NCI-H1436 treated with DMSO at 0.1 percent for 48 hours (cell line): ENCODE measurements around the gene FNDC11.
A peak's percentile ranks its signal among the peaks of the same experiment; 100 is the strongest.

Experiments
- DNase-seq: peaks from one replicate; lab custom pipeline; 2025; lab: John Stamatoyannopoulos, UW

The FNDC11 gene

DNA sequence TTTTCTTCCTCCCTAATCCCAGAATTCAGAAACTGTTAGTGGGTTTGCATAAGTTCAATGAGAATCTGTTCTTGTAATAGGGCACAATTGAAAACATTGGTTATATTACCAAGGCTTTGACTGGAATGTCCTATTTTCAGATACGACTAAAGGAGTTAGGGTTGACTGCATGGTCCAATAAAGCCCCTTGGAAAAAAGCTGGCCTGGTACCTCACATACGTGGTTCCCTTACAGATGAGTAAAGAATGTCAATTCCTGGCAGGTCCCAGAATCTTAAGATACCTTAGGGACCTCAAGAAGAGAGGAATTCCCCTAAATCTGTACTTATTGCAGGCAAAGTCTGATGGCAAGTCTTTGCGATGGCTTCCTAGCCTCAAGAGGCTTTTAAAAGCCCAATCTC lies 28.8 kb upstream of the FNDC11 start:
- DNase-seq, result no peak

DNA sequence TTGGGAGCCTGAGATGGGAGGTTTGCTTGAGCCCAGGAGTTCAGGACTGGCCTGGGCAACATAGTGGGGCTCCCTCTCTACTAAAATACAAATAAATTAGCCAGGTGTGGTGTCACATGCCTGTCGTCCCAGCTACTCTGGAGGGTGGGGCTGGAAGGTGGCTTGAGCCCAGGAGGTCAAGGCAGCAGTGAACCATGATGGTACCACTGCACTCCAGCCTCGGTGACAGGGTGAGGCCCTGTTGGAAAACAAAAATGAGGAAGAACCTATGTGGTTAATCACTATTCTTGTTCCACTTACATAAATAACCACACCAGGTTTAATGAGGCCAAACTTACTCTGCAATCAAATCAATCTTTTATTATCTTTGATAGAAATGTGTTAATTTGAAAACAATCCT lies 28.0 kb upstream of the FNDC11 start:
- no peak for DNase-seq

GRCh38 chr20:63527184-63527583 lies 26.8 kb upstream of the FNDC11 start:
- DNase-seq, result no peak

DNA sequence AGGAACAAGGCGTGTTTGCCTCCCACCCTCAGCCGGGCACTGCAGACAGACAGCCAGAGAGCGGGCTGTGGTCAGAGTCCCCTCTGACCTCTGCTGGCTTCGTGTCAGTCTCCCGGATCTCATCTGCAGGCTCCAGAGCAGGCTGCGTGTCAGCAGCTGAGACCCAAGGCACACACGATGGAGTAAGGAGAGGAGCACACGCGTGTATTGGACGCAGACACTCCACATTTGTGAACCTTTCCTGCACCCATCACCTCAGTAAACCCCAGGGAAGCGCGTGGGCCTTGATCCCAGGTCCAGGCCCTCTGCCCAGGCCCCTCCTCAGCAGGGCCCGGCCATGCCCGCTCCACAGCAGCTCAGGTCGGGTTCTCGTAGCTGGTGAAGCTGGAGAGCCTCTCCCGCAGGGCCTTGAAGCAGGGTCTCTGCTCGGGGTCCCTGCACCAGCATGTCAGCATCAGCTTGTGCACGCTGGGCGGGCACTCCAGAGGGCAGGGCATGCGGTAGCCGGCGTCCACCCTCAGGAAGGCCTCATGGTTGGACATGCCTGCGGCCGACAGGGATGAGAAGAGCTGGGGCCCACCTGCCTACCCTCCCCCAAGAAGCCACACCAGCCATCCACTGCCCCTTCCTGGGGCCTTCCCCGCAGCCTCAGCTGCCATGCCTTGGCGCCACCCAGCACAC lies 24.6 kb upstream of the FNDC11 start:
- DNase-seq, result no peak

DNA sequence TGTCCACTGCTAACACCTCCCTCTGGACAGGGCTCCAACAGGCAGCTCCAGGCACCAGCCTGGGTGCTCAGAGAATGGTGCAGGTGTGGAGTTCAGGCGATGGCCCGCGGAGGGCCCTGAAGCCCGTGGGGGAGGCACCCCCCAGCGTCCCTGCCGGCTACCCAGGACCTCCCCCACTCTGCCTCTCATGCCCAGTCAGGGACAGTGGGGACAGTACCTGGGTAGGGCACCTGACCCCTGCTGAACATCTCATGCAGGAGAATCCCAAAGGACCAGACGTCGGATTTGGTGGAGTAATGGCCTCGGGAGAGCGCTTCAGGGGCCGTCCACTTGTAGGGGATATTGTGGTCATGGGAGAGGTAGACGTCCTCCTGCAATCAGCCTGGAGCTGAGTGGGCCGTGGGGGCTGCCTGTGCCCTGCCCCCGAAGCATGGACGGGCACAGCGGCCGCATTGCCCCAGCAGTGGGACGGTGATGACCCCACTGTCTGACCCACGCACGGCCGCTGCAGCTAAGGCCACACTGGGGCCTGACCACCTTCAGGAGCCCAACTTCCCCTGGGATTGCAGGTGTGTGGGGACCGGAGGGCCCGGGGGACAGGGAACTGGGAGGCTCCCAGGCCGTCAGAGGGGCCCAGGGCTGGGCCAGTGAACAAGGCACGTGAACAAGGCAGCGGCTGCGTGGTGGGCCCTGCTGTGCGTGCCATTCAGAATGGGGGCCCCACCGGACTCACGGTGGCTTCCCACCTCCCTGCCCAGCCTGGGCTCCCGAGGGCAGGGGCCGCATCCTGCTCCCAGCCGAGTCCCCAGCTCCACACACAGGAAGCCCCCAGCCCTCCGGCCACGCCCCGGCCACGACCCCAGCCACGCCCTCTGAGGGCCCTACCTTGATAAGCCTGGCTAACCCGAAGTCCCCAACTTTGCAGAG lies 23.8 kb upstream of the FNDC11 start:
- no peak for DNase-seq

DNA sequence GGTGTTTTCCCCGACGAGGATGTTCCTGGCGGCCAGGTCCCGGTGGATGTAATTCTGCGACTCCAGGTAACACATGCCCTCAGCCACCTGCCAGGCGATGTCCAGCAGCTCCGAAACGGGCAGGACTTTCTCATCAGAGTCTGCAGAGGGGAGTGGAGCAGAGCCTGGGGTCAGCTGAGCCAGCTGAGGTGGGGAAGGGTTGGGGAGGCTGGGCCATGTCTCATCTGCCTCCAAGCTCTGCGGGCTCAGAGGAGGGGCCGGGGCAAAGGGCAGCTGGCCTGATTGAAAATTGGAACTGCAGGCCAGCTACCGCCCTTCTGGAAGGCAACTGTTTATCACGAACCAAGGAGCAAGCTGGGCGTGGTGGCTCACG lies 23.2 kb upstream of the FNDC11 start:
- DNase-seq, result no peak

- no peak for DNase-seq
These were observed 22.1 kb upstream of the FNDC11 start for GRCh38 chr20:63531686-63532448.

- no peak for DNase-seq
These were observed 21.4 kb upstream of the FNDC11 start for GRCh38 chr20:63532449-63532971.

GRCh38 chr20:63533388-63533787 lies 20.6 kb upstream of the FNDC11 start:
- DNase-seq, result no peak

- DNase-seq, result no peak
These were observed 20.0 kb upstream of the FNDC11 start for GRCh38 chr20:63533871-63534393.

GRCh38 chr20:63534427-63534830 lies 19.5 kb upstream of the FNDC11 start:
- DNase-seq, result no peak

- DNase-seq, result no peak
These were observed 18.9 kb upstream of the FNDC11 start for GRCh38 chr20:63534831-63535651.

- DNase-seq, result no peak
These were observed 17.6 kb upstream of the FNDC11 start for GRCh38 chr20:63536241-63536977.

DNA sequence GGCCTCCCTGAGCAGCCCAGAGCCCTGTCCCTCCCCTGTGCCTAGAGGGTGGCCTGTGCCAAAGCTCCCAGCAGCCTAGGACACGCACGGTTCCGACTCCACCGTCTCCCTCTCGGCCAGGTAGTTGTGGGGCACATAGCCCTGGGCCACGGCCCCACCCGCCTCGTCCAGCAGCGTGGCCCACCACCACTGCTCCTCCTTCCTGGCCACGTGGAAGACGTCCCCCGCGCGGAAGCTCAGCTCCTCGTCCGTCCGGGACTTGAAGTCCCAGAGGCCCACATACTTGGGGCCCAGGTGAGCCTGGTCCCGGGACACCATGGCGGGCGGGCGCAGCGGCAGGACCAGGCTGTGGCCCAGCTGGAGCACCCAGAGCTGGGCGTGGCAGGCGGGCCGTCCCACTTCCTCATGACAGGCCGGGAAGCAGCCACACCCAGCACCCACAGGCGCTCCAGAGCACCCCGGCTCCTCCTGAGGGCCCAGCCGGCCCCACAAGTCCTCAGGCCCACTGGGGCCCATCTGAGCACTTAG lies 16.9 kb upstream of the FNDC11 start, which contains the start of gene PTK6:
Gene PTK6, minus strand, starts transcription at position 380 of the 528 bp plus-strand sequence. Its CDS starts 62 bp downstream, at position 318.
- no peak for DNase-seq

- DNase-seq, result peak; percentile 32
These were observed 16.3 kb upstream of the FNDC11 start for GRCh38 chr20:63537525-63538203.

DNA sequence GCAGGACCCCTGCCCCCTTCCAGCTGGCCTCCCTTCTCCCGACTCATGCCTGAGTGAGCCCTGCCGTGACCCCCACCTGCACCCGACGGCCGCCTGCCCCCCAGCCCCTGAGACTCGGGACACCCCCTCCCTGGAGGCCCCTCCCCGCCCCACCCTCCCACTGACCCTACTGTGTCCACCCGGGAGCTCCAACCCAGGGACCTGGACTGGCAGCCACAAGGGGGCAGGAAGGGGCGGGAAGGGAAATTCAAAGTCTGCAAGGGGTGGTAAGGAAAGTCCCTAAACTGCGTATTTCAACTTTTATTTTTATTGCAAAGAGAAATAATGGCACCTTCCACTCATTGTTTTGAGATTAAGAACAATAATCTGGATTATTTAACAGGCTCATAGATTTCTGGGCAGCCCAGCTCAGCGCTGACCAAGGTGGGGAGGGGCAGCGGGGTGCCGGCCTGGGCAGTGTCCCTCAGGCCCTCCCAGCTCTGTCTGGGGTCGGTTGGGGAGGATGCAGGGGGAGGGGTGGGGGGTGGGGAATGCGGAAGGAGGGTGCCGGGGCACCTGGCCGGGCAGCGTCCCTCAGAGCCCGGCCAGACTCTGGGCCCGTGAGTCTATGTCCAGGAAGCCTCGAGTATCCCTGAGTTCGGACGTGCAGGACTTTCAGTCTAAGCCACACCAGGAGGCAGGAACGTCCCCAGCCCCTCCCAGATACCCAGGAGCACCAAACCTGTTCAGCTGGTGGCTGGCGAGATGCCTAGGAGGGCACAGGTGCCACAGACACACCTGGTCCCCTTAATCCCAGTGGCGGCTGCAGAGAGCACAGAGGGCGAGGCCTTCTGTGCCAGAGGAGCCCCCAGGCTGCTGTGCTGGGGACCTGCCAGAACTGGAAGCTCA lies 15.5 kb upstream of the FNDC11 start:
- no peak for DNase-seq

DNA sequence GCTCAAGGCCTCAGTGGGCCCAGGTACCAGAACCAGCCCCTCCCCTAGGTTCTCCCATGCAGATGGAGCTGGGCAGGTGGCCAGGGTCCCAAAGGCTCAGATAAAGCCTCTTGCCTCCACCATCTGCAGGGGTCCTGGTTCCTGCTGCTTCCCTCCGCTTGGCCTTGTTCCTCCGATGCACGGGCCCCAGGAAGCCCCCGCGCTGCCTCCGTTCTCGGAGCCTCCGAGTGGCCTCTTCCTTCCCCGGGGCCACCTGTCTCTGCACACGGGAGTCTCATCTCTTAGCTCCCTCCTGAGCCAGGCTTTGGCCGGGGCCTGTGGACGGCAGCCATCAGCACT lies 14.9 kb upstream of the FNDC11 start:
- DNase-seq, result no peak
